Measurements from ENCODE around the gene CS. TPM values are rescaled to one million over a fixed set of nuclear protein-coding genes. Genes with fewer than 3 reads are reported as not detected.

Gene CS
- total RNA-seq, 2 experiments from 2014 or later, result 174 to 242 TPM

GRCh38 chr12:56229082-56229481 lies 71.0 kb downstream of the CS start:
- CTCF ChIA-PET, result no interaction called here
- H3K27ac Mint-ChIP-seq, result no peak overlapping the region

GRCh38 chr12:56224954-56225353 lies 75.2 kb downstream of the CS start:
- DNase-seq (no peak), ATAC-seq (no peak)
- Mint-ChIP-seq H3K9me3 (ENCODE audit: low read depth) (no peaks in the 10 kb centered on the region), H3K27me3 (no peaks in the 10 kb centered on the region), H3K36me3 (peaks cover 7% of the 10 kb centered on the region), H3K4me1 (peaks cover 42% of the 10 kb centered on the region), H3K27ac (peak overlapping the region; percentile 75), H3K4me3 (peak overlapping the region; percentile 97)
- CTCF ChIA-PET, result interaction anchor here (1.2 to 3.4 kb wide), 2 partner anchors 35 to 107 kb away, joined by 3 to 11 read pairs; partner anchors contain the start of genes SMARCC2 and ZC3H10

More at GRCh38 chr12:56229082-56229481, 71.0 kb downstream of the CS start:
- peaks cover 7% of the 10 kb centered on the region for H3K36me3 Mint-ChIP-seq
- H3K4me3 Mint-ChIP-seq, result no peak overlapping the region
- DNase-seq (no peak), ATAC-seq (no peak)
- peaks cover 16% of the 10 kb centered on the region for H3K4me1 Mint-ChIP-seq
- no peaks in the 10 kb centered on the region for H3K27me3 Mint-ChIP-seq
- H3K9me3 Mint-ChIP-seq (ENCODE audit: low read depth), result no peaks in the 10 kb centered on the region

- DNase-seq, result peak; percentile 97
- Mint-ChIP-seq H3K4me1 (peaks cover 42% of the 10 kb centered on the region), H3K27me3 (no peaks in the 10 kb centered on the region), H3K9me3 (ENCODE audit: low read depth) (no peaks in the 10 kb centered on the region), H3K4me3 (peak within 1 kb of the TSS; percentile 97), H3K27ac (peak within 1 kb of the TSS; percentile 75), H3K36me3 (peaks cover 7% of the 10 kb centered on the region)
- CTCF ChIA-PET, result interaction anchor here (1.0 to 4.2 kb wide), 2 partner anchors 9 to 34 kb away, joined by 3 to 57 read pairs; partner anchors contain the start of gene SMARCC2
- peak; percentile 85 for ATAC-seq
These were observed 75.9 kb downstream of the CS start, which contains the start of gene NABP2 for GRCh38 chr12:56224102-56224701. Gene NABP2, plus strand, starts transcription at chr12:56224342. Its CDS starts 515 bp downstream, at chr12:56224857.

- no peak for ATAC-seq
- H3K4me3 Mint-ChIP-seq, result peak overlapping the region; percentile 97
- CTCF ChIA-PET, result interaction anchor here (1.0 to 4.2 kb wide), 6 partner anchors 9 to 241 kb away, joined by 3 to 57 read pairs (median 19); partner anchors contain the start of genes ESYT1, SMARCC2 and ZC3H10
- H3K27me3 Mint-ChIP-seq, result no peaks in the 10 kb centered on the region
- peak overlapping the region; percentile 75 for H3K27ac Mint-ChIP-seq
- peaks cover 7% of the 10 kb centered on the region for H3K36me3 Mint-ChIP-seq
- no peak for DNase-seq
- H3K9me3 Mint-ChIP-seq (ENCODE audit: low read depth), result no peaks in the 10 kb centered on the region
- H3K4me1 Mint-ChIP-seq, result peaks cover 42% of the 10 kb centered on the region
These were observed 76.5 kb downstream of the CS start for GRCh38 chr12:56223571-56224101.

- peaks cover 7% of the 10 kb centered on the region for H3K36me3 Mint-ChIP-seq
- no peak for ATAC-seq
- H3K27me3 Mint-ChIP-seq, result no peaks in the 10 kb centered on the region
- peak overlapping the region; percentile 93 for H3K27ac Mint-ChIP-seq
- DNase-seq, result no peak
- no peaks in the 10 kb centered on the region for H3K9me3 Mint-ChIP-seq (ENCODE audit: low read depth)
- peak overlapping the region; percentile 97 for H3K4me3 Mint-ChIP-seq
- CTCF ChIA-PET, result interaction anchor here (0.7 to 4.2 kb wide), 26 partner anchors 9 to 503 kb away, joined by 3 to 57 read pairs (median 5); partner anchors contain the start of genes ANKRD52, COQ10A, DNAJC14 and ESYT1
- peaks cover 42% of the 10 kb centered on the region for H3K4me1 Mint-ChIP-seq
These were observed 77.6 kb downstream of the CS start for GRCh38 chr12:56222531-56222895.

- Mint-ChIP-seq H3K4me1 (peaks cover 42% of the 10 kb centered on the region), H3K27me3 (no peaks in the 10 kb centered on the region), H3K4me3 (peak within 1 kb of the TSS; percentile 97), H3K27ac (peak within 1 kb of the TSS; percentile 93), H3K36me3 (peaks cover 4% of the 10 kb centered on the region), H3K9me3 (ENCODE audit: low read depth) (no peaks in the 10 kb centered on the region)
- peak; percentile 95 for DNase-seq
- peak; percentile 86 for ATAC-seq
- CTCF ChIA-PET, result interaction anchor here (0.6 to 4.2 kb wide), 34 partner anchors 9 to 503 kb away, joined by 3 to 57 read pairs (median 4); partner anchors contain the start of genes ANKRD52, CNPY2, COQ10A and CS
These were observed 78.2 kb downstream of the CS start, which contains the start of gene RNF41 for GRCh38 chr12:56221757-56222530. Gene RNF41, minus strand, starts transcription at chr12:56221922. Its CDS starts 7,875 bp downstream, at chr12:56214047.

Other genes with a start within 250 kb of the CS start
- gene ERBB3, start 220.2 kb downstream of the CS start, total RNA-seq, result 1 to 10 TPM in 1 of 2 experiments, under 1 TPM in 1; 0.94 to 1.8 TPM
- 100 to 1,000 TPM; 293 to 364 TPM for gene PA2G4, start 195.8 kb downstream of the CS start, total RNA-seq
- 1,000 to 10,000 TPM; 3,748 to 4,271 TPM for gene RPL41, start 183.7 kb downstream of the CS start, total RNA-seq
- gene ZC3H10, start 182.1 kb downstream of the CS start, total RNA-seq, result 10 to 100 TPM; 10.3 to 11.7 TPM
- 100 to 1,000 TPM; 225 to 241 TPM for gene ESYT1, start 172.1 kb downstream of the CS start, total RNA-seq
- gene MYL6B, start 147.7 kb downstream of the CS start, total RNA-seq, result 10 to 100 TPM; 67.6 to 85.2 TPM
- 1,000 to 10,000 TPM; 1,307 to 1,412 TPM for gene MYL6, start 142.0 kb downstream of the CS start, total RNA-seq
- 100 to 1,000 TPM; 147 to 150 TPM for gene SMARCC2, start 110.8 kb downstream of the CS start, total RNA-seq
- gene RNF41, start 78.4 kb downstream of the CS start, total RNA-seq, result 10 to 100 TPM; 28.2 to 34.2 TPM
- 10 to 100 TPM; 62.8 to 80.6 TPM for gene NABP2, start 76.0 kb downstream of the CS start, total RNA-seq
- under 1 TPM; 0.87 to 0.96 TPM for gene SLC39A5, start 70.3 kb downstream of the CS start, total RNA-seq
- gene ANKRD52, start 41.9 kb downstream of the CS start, total RNA-seq, result 10 to 100 TPM; 66.9 to 68.3 TPM
- gene COQ10A, start 33.4 kb downstream of the CS start, total RNA-seq, result 10 to 100 TPM; 16.0 to 17.4 TPM
- gene CNPY2, start 15.7 kb upstream of the CS start, total RNA-seq, result 100 to 1,000 TPM; 110 to 161 TPM
- gene PAN2, start 33.7 kb upstream of the CS start, total RNA-seq, result 10 to 100 TPM; 48.7 to 72.5 TPM
- 10 to 100 TPM in 1 of 2 experiments, 1 to 10 TPM in 1; 2.9 to 12.4 TPM for gene IL23A, start 38.6 kb upstream of the CS start, total RNA-seq
- gene STAT2, start 59.8 kb upstream of the CS start, total RNA-seq, result 100 to 1,000 TPM; 178 to 308 TPM
- gene APOF, start 62.5 kb upstream of the CS start, total RNA-seq, result not detected
- 10 to 100 TPM; 64.1 to 65.8 TPM for gene TIMELESS, start 149.1 kb upstream of the CS start, total RNA-seq
- gene MIP, start 154.3 kb upstream of the CS start, total RNA-seq, result not detected
- gene SPRYD4, start 168.2 kb upstream of the CS start, total RNA-seq, result 1 to 10 TPM; 3.4 to 3.7 TPM
- gene GLS2, start 187.8 kb upstream of the CS start, total RNA-seq, result 1 to 10 TPM; 1.1 to 1.4 TPM
- 1 to 10 TPM; 9.3 to 10.0 TPM for gene RBMS2, start 221.5 kb upstream of the CS start, total RNA-seq

Data from activated CD8-positive, alpha-beta memory T cell treated with anti-CD3 and anti-CD28 coated beads, Interleukin-2, amount 10 ng/mL, durations not matched to agents 7 days and 5 days (primary cell).